Transverse colon (tissue), 4 donors: ENCODE data around the gene TRIM67.

Source experiments
- POLR2AphosphoS5 ChIP-seq, 3 donors: sonication (generic); formaldehyde crosslinking; IDR thresholded peaks; one replicate each; pipeline ENCODE4 v1.6.1; 2016; ENCODE audit warnings: antibody characterized with exemption in 3 of 3
- TF ChIP-seq, protein P1 (sequence below), 5 experiments: fragments of 200-600 bp in 3 of 5; fragments of 450-650 bp in 2 of 5; sonication (generic) in 3 of 5; IDR thresholded peaks; 1 replicate in 2 of 5; 2 replicates in 3 of 5; pipeline ENCODE4 v1.5.1; 2016 to 2017; ENCODE audit warnings: antibody characterized with exemption in 5 of 5, inconsistent platforms in 3 of 5, mild to moderate bottlenecking in 2 of 5, moderate library complexity in 1 of 5

DNA sequence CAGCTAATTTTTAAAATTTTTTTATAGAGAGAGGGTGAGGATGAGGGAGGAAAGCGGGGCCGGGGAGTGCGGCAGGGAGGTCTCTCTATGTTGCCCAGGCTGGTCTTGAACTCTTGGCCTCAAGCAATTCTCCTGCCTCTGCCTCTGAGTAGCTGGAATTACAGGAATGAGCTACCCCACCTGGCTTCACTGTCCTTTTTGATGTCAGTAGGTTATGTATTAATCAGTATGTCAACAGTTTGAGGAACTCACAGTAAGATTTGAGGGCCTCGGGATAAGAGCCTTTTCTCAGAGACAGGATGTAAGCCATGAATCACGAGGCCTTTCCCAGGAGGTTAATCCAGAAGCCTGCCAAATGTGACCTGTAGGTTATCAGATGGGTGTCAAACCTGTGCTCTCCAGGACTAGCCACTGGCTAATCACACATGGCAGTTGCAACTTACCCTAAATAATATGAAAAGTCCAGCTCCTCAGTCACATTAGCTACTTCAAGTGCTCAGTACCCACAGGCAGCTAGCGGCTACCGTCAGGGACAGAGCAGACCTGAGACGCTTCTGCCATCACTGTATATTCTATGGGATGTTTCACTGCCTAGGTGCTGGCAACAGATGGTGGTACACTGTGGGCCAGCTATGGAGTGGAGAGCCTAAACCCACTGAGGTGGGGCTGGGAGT, 33.1 kb downstream of the TRIM67 start:
- TF ChIP-seq, protein P1, sequence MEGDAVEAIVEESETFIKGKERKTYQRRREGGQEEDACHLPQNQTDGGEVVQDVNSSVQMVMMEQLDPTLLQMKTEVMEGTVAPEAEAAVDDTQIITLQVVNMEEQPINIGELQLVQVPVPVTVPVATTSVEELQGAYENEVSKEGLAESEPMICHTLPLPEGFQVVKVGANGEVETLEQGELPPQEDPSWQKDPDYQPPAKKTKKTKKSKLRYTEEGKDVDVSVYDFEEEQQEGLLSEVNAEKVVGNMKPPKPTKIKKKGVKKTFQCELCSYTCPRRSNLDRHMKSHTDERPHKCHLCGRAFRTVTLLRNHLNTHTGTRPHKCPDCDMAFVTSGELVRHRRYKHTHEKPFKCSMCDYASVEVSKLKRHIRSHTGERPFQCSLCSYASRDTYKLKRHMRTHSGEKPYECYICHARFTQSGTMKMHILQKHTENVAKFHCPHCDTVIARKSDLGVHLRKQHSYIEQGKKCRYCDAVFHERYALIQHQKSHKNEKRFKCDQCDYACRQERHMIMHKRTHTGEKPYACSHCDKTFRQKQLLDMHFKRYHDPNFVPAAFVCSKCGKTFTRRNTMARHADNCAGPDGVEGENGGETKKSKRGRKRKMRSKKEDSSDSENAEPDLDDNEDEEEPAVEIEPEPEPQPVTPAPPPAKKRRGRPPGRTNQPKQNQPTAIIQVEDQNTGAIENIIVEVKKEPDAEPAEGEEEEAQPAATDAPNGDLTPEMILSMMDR (IDR thresholded peaks at IDR 0.05) = no peak
- no peak for TF ChIP-seq POLR2AphosphoS5 (IDR thresholded peaks at IDR 0.05)
